Measurements from ENCODE around the gene CD300LF.

The CD300LF gene

GRCh38 chr17:74746376-74746775 is 33.7 kb upstream of the CD300LF start:
- WGBS, 2 experiments (ENCODE audit: insufficient coverage in 2 of 2), result 72 to 73% methylated on average over 4 to 5 of the region's 5 CpGs
- no peaks in the 10 kb centered on the region for H3K36me3 ChIP-seq (ENCODE audit: control insufficient read depth, insufficient read depth, low read length)
- no peaks in the 10 kb centered on the region for H3K9me3 ChIP-seq (ENCODE audit: control insufficient read depth, low read length)
- no peak overlapping the region for H3K4me3 ChIP-seq (ENCODE audit: extremely low read depth, insufficient read depth, low read length, poor library complexity, severe bottlenecking)
- H3K27ac ChIP-seq (ENCODE audit: low read depth, low read length, severe bottlenecking), result peak overlapping the region; percentile 96
- H3K4me1 ChIP-seq (ENCODE audit: control insufficient read depth, insufficient read depth, low read length, poor library complexity, severe bottlenecking), result peaks cover 51% of the 10 kb centered on the region

GRCh38 chr17:74745548-74746177 is 32.9 kb upstream of the CD300LF start:
- 71 to 83% methylated on average over 2 to 5 of the region's 8 CpGs for WGBS, 2 experiments (ENCODE audit: insufficient coverage in 2 of 2)
- Histone ChIP-seq H3K4me3 (ENCODE audit: extremely low read depth, insufficient read depth, low read length, poor library complexity, severe bottlenecking) (no peak overlapping the region), H3K9me3 (ENCODE audit: control insufficient read depth, low read length) (no peaks in the 10 kb centered on the region), H3K36me3 (ENCODE audit: control insufficient read depth, insufficient read depth, low read length) (no peaks in the 10 kb centered on the region), H3K4me1 (ENCODE audit: control insufficient read depth, insufficient read depth, low read length, poor library complexity, severe bottlenecking) (peaks cover 47% of the 10 kb centered on the region), H3K27ac (ENCODE audit: low read depth, low read length, severe bottlenecking) (peak overlapping the region; percentile 96)

GRCh38 chr17:74744714-74745547 is 32.2 kb upstream of the CD300LF start:
- Histone ChIP-seq H3K4me3 (ENCODE audit: extremely low read depth, insufficient read depth, low read length, poor library complexity, severe bottlenecking) (no peak overlapping the region), H3K4me1 (ENCODE audit: control insufficient read depth, insufficient read depth, low read length, poor library complexity, severe bottlenecking) (peaks cover 47% of the 10 kb centered on the region), H3K9me3 (ENCODE audit: control insufficient read depth, low read length) (no peaks in the 10 kb centered on the region), H3K27ac (ENCODE audit: low read depth, low read length, severe bottlenecking) (no peak overlapping the region), H3K36me3 (ENCODE audit: control insufficient read depth, insufficient read depth, low read length) (no peaks in the 10 kb centered on the region)
- WGBS, 2 experiments (ENCODE audit: insufficient coverage in 2 of 2), result 26 to 40% methylated on average over 15 to 21 of the region's 24 CpGs

- H3K4me1 ChIP-seq (ENCODE audit: control insufficient read depth, insufficient read depth, low read length, poor library complexity, severe bottlenecking), result peaks cover 47% of the 10 kb centered on the region
- 44 to 57% methylated on average over 2 of the region's 2 CpGs for WGBS, 2 experiments (ENCODE audit: insufficient coverage in 2 of 2)
- H3K36me3 ChIP-seq (ENCODE audit: control insufficient read depth, insufficient read depth, low read length), result no peaks in the 10 kb centered on the region
- H3K4me3 ChIP-seq (ENCODE audit: extremely low read depth, insufficient read depth, low read length, poor library complexity, severe bottlenecking), result no peak overlapping the region
- no peaks in the 10 kb centered on the region for H3K9me3 ChIP-seq (ENCODE audit: control insufficient read depth, low read length)
- H3K27ac ChIP-seq (ENCODE audit: low read depth, low read length, severe bottlenecking), result no peak overlapping the region
These were observed 31.6 kb upstream of the CD300LF start for GRCh38 chr17:74744349-74744713.

- Histone ChIP-seq H3K36me3 (ENCODE audit: control insufficient read depth, insufficient read depth, low read length) (no peaks in the 10 kb centered on the region), H3K4me1 (ENCODE audit: control insufficient read depth, insufficient read depth, low read length, poor library complexity, severe bottlenecking) (peaks cover 48% of the 10 kb centered on the region), H3K9me3 (ENCODE audit: control insufficient read depth, low read length) (no peaks in the 10 kb centered on the region), H3K27ac (ENCODE audit: low read depth, low read length, severe bottlenecking) (no peak overlapping the region), H3K4me3 (ENCODE audit: extremely low read depth, insufficient read depth, low read length, poor library complexity, severe bottlenecking) (no peak overlapping the region)
- 60% methylated on average over 1 of the region's 2 CpGs; no CpG with 5 or more reads in 1 of the 2 experiments for WGBS, 2 experiments (ENCODE audit: insufficient coverage in 2 of 2)
These were observed 31.0 kb upstream of the CD300LF start for GRCh38 chr17:74743755-74744154.

GRCh38 chr17:74742978-74743545 is 30.3 kb upstream of the CD300LF start:
- Histone ChIP-seq H3K4me1 (ENCODE audit: control insufficient read depth, insufficient read depth, low read length, poor library complexity, severe bottlenecking) (peaks cover 54% of the 10 kb centered on the region), H3K36me3 (ENCODE audit: control insufficient read depth, insufficient read depth, low read length) (no peaks in the 10 kb centered on the region), H3K9me3 (ENCODE audit: control insufficient read depth, low read length) (no peaks in the 10 kb centered on the region), H3K27ac (ENCODE audit: low read depth, low read length, severe bottlenecking) (no peak overlapping the region), H3K4me3 (ENCODE audit: extremely low read depth, insufficient read depth, low read length, poor library complexity, severe bottlenecking) (no peak overlapping the region)
- whole genome bisulfite sequencing, 2 experiments (ENCODE audit: insufficient coverage in 2 of 2), result 95% methylated on average over 8 of the region's 9 CpGs

GRCh38 chr17:74742153-74742515 is 29.4 kb upstream of the CD300LF start:
- peaks cover 50% of the 10 kb centered on the region for H3K4me1 ChIP-seq (ENCODE audit: control insufficient read depth, insufficient read depth, low read length, poor library complexity, severe bottlenecking)
- no peak overlapping the region for H3K4me3 ChIP-seq (ENCODE audit: extremely low read depth, insufficient read depth, low read length, poor library complexity, severe bottlenecking)
- no peaks in the 10 kb centered on the region for H3K36me3 ChIP-seq (ENCODE audit: control insufficient read depth, insufficient read depth, low read length)
- no peak overlapping the region for H3K27ac ChIP-seq (ENCODE audit: low read depth, low read length, severe bottlenecking)
- H3K9me3 ChIP-seq (ENCODE audit: control insufficient read depth, low read length), result no peaks in the 10 kb centered on the region
- WGBS, 2 experiments (ENCODE audit: insufficient coverage in 2 of 2), result 29 to 50% methylated on average over 1 of the region's 4 CpGs

- Histone ChIP-seq H3K4me3 (ENCODE audit: extremely low read depth, insufficient read depth, low read length, poor library complexity, severe bottlenecking) (no peak overlapping the region), H3K9me3 (ENCODE audit: control insufficient read depth, low read length) (no peaks in the 10 kb centered on the region), H3K27ac (ENCODE audit: low read depth, low read length, severe bottlenecking) (no peak overlapping the region), H3K36me3 (ENCODE audit: control insufficient read depth, insufficient read depth, low read length) (no peaks in the 10 kb centered on the region), H3K4me1 (ENCODE audit: control insufficient read depth, insufficient read depth, low read length, poor library complexity, severe bottlenecking) (peaks cover 38% of the 10 kb centered on the region)
- WGBS, 2 experiments (ENCODE audit: insufficient coverage in 2 of 2), result 90 to 95% methylated on average over 17 of the region's 17 CpGs
These were observed 28.1 kb upstream of the CD300LF start for GRCh38 chr17:74740641-74741387.

- Histone ChIP-seq H3K4me1 (ENCODE audit: control insufficient read depth, insufficient read depth, low read length, poor library complexity, severe bottlenecking) (peaks cover 31% of the 10 kb centered on the region), H3K4me3 (ENCODE audit: extremely low read depth, insufficient read depth, low read length, poor library complexity, severe bottlenecking) (no peak overlapping the region), H3K36me3 (ENCODE audit: control insufficient read depth, insufficient read depth, low read length) (no peaks in the 10 kb centered on the region), H3K27ac (ENCODE audit: low read depth, low read length, severe bottlenecking) (no peak overlapping the region), H3K9me3 (ENCODE audit: control insufficient read depth, low read length) (no peaks in the 10 kb centered on the region)
- 90 to 98% methylated on average over 5 to 6 of the region's 6 CpGs for WGBS, 2 experiments (ENCODE audit: insufficient coverage in 2 of 2)
These were observed 27.4 kb upstream of the CD300LF start for GRCh38 chr17:74740173-74740572.

GRCh38 chr17:74739227-74739831 is 26.6 kb upstream of the CD300LF start:
- WGBS, 2 experiments (ENCODE audit: insufficient coverage in 2 of 2), result 90 to 98% methylated on average over 6 to 9 of the region's 12 CpGs
- peaks cover 26% of the 10 kb centered on the region for H3K4me1 ChIP-seq (ENCODE audit: control insufficient read depth, insufficient read depth, low read length, poor library complexity, severe bottlenecking)
- no peak overlapping the region for H3K27ac ChIP-seq (ENCODE audit: low read depth, low read length, severe bottlenecking)
- H3K4me3 ChIP-seq (ENCODE audit: extremely low read depth, insufficient read depth, low read length, poor library complexity, severe bottlenecking), result no peak overlapping the region
- H3K9me3 ChIP-seq (ENCODE audit: control insufficient read depth, low read length), result no peaks in the 10 kb centered on the region
- H3K36me3 ChIP-seq (ENCODE audit: control insufficient read depth, insufficient read depth, low read length), result no peaks in the 10 kb centered on the region

Data from mesodermal cell (in vitro differentiated cells).